GM12891 (cell line): Measurements from ENCODE around the gene NRXN3.

Source experiments
- PAX5 ChIP-seq: IDR thresholded peaks from 2 replicates; pipeline ENCODE4 v1.6.1; 2011; ENCODE audit warnings: low read length, moderate library complexity, mild to moderate bottlenecking; ENCODE audit not compliant: insufficient read depth, severe bottlenecking
- POLR2A ChIP-seq: IDR thresholded peaks from 2 replicates; pipeline ENCODE4 v1.6.1; 2011; ENCODE audit warnings: low read depth, low read length, control low read depth
- POLR2AphosphoS5 ChIP-seq: IDR thresholded peaks from 2 replicates; pipeline ENCODE4 v1.6.1; 2011; ENCODE audit warnings: low read depth, low read length, control low read depth

- TF ChIP-seq POLR2A (no peak), POLR2AphosphoS5 (no peak), PAX5 (no peak)
Measured at GRCh38 chr14:79878785-79879184, 1708.6 kb downstream of the NRXN3 start.
